A549 treated with AZD9567 at 1 μM for 4 hours (cell line): ENCODE measurements around the gene ADM2. TPM values are rescaled to one million over a fixed set of nuclear protein-coding genes. Genes with fewer than 3 reads are reported as not detected.

ENCODE experiments used
- total RNA-seq: library from RNA; stranded (reverse); fragments of 200-300 nt; extraction: Qiagen RNA extraction; gene quantifications from 5 replicates; pipeline ENCODE4 v1.2.3, GENCODE V29; 2022; ENCODE audit not compliant: insufficient read depth

The ADM2 gene
- total RNA-seq: 0.52 to 0.59 TPM (median 0.57 TPM) in 5 replicates

GRCh38 chr22:50481440-50482106, at the start of gene ADM2:
Gene ADM2 (plus strand): TSS chr22:50481543. CDS start chr22:50481848, 305 bp downstream.

GRCh38 chr22:50474710-50475651, 6.4 kb upstream of the ADM2 start, which contains the start of gene SBF1:
Gene SBF1 (minus strand): TSS chr22:50475035. CDS start chr22:50474840, 195 bp downstream.

GRCh38 chr22:50486561-50487289, 5.4 kb downstream of the ADM2 start, which contains the start of gene MIOX:
Gene MIOX (plus strand): TSS chr22:50486859. CDS start chr22:50486898, 39 bp downstream.

GRCh38 chr22:50507421-50507990, 26.2 kb downstream of the ADM2 start, which contains the start of gene LMF2:
Gene LMF2 (minus strand): TSS chr22:50507702. CDS start chr22:50507675, 27 bp downstream.

GRCh38 chr22:50507991-50508884, 26.9 kb downstream of the ADM2 start, which contains the start of gene NCAPH2:
Gene NCAPH2 (plus strand): TSS chr22:50508224. CDS start chr22:50508338, 114 bp downstream.

GRCh38 chr22:50525104-50525857, 43.9 kb downstream of the ADM2 start, which contains the start of gene SCO2:
Gene SCO2 (minus strand): TSS chr22:50525598. CDS start chr22:50524411, 1,187 bp downstream.

GRCh38 chr22:50529897-50530579, 48.7 kb downstream of the ADM2 start, which contains the start of gene TYMP:
Gene TYMP (minus strand): TSS chr22:50530012. CDS start chr22:50529709, 303 bp downstream.

Other genes with a start within 250 kb of the ADM2 start
- gene TUBGCP6, start 236.5 kb upstream of the ADM2 start, total RNA-seq: 3.7 to 13.2 TPM (median 12.8 TPM) in 5 replicates
- 9.1 to 13.8 TPM (median 13.0 TPM) in 5 replicates for gene HDAC10, start 230.3 kb upstream of the ADM2 start, total RNA-seq
- gene MAPK12, start 219.9 kb upstream of the ADM2 start, total RNA-seq: 15.3 to 28.9 TPM (median 26.4 TPM) in 5 replicates
- gene MAPK11, start 211.2 kb upstream of the ADM2 start, total RNA-seq: 6.2 to 8.0 TPM (median 7.1 TPM) in 5 replicates
- 113 to 126 TPM (median 115 TPM) in 5 replicates for gene PLXNB2, start 173.9 kb upstream of the ADM2 start, total RNA-seq
- gene DENND6B, start 154.5 kb upstream of the ADM2 start, total RNA-seq: 2.3 to 4.0 TPM (median 4.0 TPM) in 5 replicates
- gene PPP6R2, start 138.2 kb upstream of the ADM2 start, total RNA-seq: 12.4 to 15.4 TPM (median 15.1 TPM) in 5 replicates
- gene SBF1, start 6.5 kb upstream of the ADM2 start, total RNA-seq: 21.4 to 28.8 TPM (median 27.9 TPM) in 5 replicates
- 0.13 TPM in 1 of 5 replicates, not detected in the others for gene MIOX, start 5.3 kb downstream of the ADM2 start, total RNA-seq
- 24.1 to 54.9 TPM (median 52.4 TPM) in 5 replicates for gene LMF2, start 26.2 kb downstream of the ADM2 start, total RNA-seq
- 33.8 to 41.0 TPM (median 40.1 TPM) in 5 replicates for gene NCAPH2, start 26.7 kb downstream of the ADM2 start, total RNA-seq
- 3.5 to 6.6 TPM (median 4.4 TPM) in 4 of 5 replicates, not detected in the other for gene SCO2, start 44.1 kb downstream of the ADM2 start, total RNA-seq
- gene TYMP, start 48.5 kb downstream of the ADM2 start, total RNA-seq: 14.2 to 18.0 TPM (median 17.2 TPM) in 5 replicates
- gene KLHDC7B, start 64.4 kb downstream of the ADM2 start, total RNA-seq: 0.02 to 0.04 TPM in 2 of 5 replicates, not detected in the others
- gene SYCE3, start 81.4 kb downstream of the ADM2 start, total RNA-seq: 0.33 to 0.56 TPM (median 0.40 TPM) in 3 of 5 replicates, not detected in the others
- gene CPT1B, start 96.9 kb downstream of the ADM2 start, total RNA-seq: 13.1 to 20.3 TPM (median 13.8 TPM) in 5 replicates
- gene CHKB, start 101.3 kb downstream of the ADM2 start, total RNA-seq: 7.4 to 23.6 TPM (median 18.9 TPM) in 5 replicates
- gene MAPK8IP2, start 119.2 kb downstream of the ADM2 start, total RNA-seq: 2.1 to 3.8 TPM (median 3.6 TPM) in 5 replicates
- 14.3 to 25.8 TPM (median 22.9 TPM) in 5 replicates for gene ARSA, start 146.6 kb downstream of the ADM2 start, total RNA-seq
- 3.7 to 5.3 TPM (median 4.5 TPM) in 5 replicates for gene SHANK3, start 191.3 kb downstream of the ADM2 start, total RNA-seq